Inflammatory macrophage treated with lipopolysaccharide for 4 hours (primary cell): ENCODE results near the gene ERI3.
"Not testable (repeated sequence)": the region's sequence is repeated elsewhere in the genome, so short reads cannot be mapped to it uniquely, and the experiment has no call there.

ENCODE experiments used
- DNase-seq: peaks from one replicate; pipeline ENCODE4 v3.0.0-alpha.2; 2020

Gene ERI3

GRCh38 chr1:44235808-44236207, 119.2 kb downstream of the ERI3 start:
- DNase-seq: no peak

GRCh38 chr1:44233593-44233992, 121.5 kb downstream of the ERI3 start:
- no peak for DNase-seq

GRCh38 chr1:44230796-44231195, 124.3 kb downstream of the ERI3 start:
- no peak for DNase-seq

GRCh38 chr1:44229435-44230167, 125.5 kb downstream of the ERI3 start:
- DNase-seq: no peak

GRCh38 chr1:44228218-44228617, 126.8 kb downstream of the ERI3 start:
- DNase-seq: no peak

- peak; percentile 79 for DNase-seq
These were observed 127.8 kb downstream of the ERI3 start for GRCh38 chr1:44227211-44227610.

GRCh38 chr1:44225761-44226160, 129.3 kb downstream of the ERI3 start:
- no peak for DNase-seq

GRCh38 chr1:44223187-44223610, 131.9 kb downstream of the ERI3 start:
- no peak for DNase-seq

- no peak for DNase-seq
These were observed 132.5 kb downstream of the ERI3 start for GRCh38 chr1:44222397-44223186.

- no peak for DNase-seq
These were observed 133.3 kb downstream of the ERI3 start for GRCh38 chr1:44221769-44222168.

- no peak for DNase-seq
These were observed 134.3 kb downstream of the ERI3 start for GRCh38 chr1:44220755-44221154.

- peak; percentile 57 for DNase-seq
These were observed 134.9 kb downstream of the ERI3 start for GRCh38 chr1:44220001-44220751.

GRCh38 chr1:44219301-44219626, 135.8 kb downstream of the ERI3 start:
- no peak for DNase-seq

GRCh38 chr1:44218503-44219300, 136.4 kb downstream of the ERI3 start:
- no peak for DNase-seq

- DNase-seq: peak; percentile 67
These were observed 137.1 kb downstream of the ERI3 start for GRCh38 chr1:44217809-44218410.

GRCh38 chr1:44213222-44214112, 141.6 kb downstream of the ERI3 start, which contains the start of gene DMAP1:
Gene DMAP1 (plus strand): TSS chr1:44213471. CDS start chr1:44213754, 283 bp downstream.
- peak; percentile 75 for DNase-seq

GRCh38 chr1:44212355-44213221, 142.5 kb downstream of the ERI3 start:
- DNase-seq: no peak

GRCh38 chr1:44210595-44210994, 144.5 kb downstream of the ERI3 start:
- DNase-seq: no peak

GRCh38 chr1:44208226-44208625, 146.8 kb downstream of the ERI3 start:
- DNase-seq: no peak

GRCh38 chr1:44206545-44206944, 148.5 kb downstream of the ERI3 start:
- not testable (repeated sequence) for DNase-seq
